NOMO-1 treated with dmso at 0.1 percent for 144 hours (cell line): Measurements from ENCODE around the gene CDK13.

Source experiments
- DNase-seq: peaks from one replicate; lab custom pipeline; 2025; ENCODE audit not compliant: unreplicated experiment; lab: John Stamatoyannopoulos, UW

Gene CDK13

DNA sequence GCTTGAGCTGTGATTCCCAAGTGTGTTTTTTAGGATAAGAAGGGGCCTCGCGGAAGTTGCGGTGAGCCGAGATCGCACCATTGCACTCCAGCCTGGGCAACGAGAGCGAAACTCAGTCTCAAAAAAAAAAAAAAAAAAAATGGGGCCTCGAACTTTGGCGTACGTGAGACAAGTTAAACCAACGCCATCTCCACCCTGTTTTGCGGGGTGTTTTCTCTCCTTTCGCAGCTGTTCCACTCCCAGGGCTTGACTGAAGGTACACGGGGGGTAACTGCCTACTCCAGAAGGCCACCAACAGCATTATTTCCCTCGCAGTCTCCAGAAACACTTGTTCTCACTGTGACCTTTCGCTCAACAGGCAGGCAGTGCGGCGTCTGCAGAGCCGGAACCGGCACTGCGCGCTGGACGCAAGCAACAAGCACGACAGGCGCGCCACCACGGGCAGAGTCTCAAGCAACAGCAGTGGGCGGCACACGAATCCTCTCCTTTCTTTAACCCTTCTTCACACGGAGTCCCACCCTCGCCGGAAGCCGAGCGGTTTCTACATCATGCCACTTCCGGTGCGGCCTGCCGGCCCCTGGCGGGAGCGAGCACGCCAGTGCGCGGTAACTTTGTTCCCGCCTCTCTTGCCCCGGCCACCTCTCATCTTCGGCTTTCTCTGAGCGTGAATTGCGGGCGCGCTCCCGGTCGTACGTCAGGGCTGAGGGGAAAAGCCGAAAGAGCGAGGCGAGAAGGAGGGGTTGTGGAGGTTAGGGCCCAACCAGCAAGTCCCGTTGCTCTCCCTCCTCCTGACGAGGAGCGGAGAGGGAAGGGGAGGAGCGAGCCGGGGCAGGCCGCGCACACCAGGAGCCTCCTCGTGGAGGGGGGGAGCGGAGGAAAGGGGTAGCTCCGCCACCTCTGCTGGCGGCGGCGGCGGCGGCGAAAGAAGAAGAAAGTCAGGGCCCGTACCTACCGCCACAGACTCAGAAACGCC is 814 bp upstream of the CDK13 start:
- DNase-seq: peak; percentile 99

DNA sequence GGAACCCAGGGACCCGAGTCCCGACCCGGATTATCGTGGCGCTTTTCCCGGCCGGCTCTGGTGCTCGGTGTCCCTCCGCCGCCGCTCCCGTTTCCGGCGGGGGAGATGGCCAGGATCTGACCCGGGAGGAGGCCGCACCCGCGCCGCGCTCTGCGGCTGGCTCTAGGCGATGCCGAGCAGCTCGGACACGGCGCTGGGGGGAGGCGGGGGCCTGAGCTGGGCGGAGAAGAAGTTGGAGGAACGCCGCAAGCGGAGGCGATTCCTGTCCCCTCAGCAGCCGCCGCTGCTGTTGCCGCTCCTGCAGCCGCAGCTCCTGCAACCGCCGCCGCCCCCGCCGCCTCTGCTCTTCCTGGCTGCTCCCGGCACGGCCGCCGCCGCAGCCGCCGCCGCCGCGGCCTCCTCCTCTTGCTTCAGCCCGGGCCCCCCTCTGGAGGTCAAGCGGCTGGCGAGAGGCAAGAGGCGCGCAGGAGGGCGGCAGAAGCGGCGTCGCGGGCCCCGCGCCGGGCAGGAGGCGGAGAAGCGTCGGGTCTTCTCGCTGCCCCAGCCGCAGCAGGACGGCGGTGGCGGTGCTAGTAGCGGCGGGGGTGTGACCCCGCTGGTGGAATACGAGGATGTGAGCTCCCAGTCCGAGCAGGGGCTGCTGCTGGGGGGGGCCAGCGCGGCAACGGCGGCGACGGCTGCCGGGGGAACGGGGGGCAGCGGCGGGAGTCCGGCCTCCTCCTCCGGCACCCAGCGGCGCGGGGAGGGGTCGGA is 593 bp downstream of the CDK13 start:
- DNase-seq: peak; percentile 17

DNA sequence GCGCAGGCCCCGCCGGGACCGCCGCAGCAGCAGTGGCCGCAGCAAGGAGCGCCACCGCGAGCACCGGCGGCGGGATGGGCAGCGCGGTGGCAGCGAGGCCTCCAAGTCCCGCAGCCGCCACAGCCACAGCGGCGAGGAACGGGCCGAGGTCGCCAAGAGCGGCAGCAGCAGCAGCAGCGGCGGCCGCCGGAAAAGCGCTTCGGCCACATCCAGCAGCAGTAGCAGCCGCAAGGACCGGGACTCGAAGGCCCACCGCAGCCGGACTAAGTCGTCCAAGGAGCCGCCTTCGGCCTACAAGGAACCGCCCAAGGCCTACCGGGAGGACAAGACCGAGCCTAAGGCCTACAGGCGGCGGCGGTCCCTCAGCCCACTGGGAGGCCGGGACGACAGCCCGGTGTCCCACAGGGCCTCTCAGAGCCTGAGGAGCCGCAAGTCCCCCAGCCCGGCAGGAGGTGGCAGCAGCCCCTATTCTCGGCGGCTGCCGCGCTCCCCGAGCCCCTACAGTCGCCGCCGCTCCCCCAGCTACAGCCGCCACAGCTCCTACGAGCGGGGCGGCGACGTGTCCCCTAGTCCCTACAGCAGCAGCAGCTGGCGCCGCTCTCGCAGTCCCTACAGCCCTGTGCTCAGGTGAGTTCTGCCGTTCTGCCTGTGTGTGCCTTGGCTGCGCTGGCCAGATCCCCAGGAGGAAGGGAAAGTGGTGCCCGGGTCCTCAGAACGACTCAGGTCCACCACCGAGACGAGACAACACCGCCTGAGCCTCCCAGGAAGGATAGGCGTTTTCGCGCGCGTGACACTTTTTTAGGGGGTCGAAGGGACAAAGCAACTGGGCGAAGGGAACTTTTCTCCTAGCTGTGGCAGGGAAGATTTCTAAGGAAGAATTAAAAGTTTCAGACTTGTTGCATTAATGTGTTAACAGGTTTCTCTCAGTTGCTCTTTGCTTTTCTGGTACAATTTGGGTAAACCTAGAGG is 1.5 kb downstream of the CDK13 start:
- DNase-seq: peak; percentile 26

DNA sequence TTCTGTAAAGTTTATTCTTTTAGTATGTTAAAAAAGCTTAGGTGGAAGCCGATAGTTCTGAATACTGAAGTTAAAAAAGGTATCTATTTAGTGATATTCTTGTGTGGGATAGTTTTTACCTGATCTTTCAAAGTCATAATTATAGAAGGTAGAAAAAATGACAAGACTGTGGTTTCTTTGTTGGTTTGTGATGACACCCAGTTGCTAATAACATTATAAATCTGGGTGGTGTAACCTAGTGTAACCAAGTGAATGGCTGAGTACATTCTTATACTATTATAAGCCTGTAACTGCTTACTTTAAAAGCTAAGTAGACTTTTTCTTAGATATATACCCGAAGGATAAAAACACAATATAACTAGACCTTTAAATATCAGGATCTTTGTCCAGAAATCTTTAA is 2.3 kb downstream of the CDK13 start:
- no peak for DNase-seq

DNA sequence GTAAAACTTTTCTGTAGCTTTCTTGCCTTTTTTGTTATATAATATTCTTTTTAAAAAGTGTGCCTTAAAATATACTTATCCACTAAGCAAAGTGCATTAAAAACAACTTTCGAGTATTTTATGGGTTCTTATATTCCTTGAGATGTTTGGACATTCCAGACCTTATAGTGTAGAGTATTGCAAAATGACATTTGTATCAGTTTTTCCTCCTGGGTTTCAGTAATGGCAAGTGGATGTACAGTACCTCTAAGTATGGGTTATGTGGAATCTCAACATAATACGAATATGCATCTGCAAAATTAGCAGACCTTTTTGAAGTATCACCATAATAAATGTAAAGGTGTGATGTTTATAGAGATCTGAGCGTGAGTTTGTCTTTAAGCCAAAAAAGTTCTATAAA is 2.7 kb downstream of the CDK13 start:
- DNase-seq: no peak

DNA sequence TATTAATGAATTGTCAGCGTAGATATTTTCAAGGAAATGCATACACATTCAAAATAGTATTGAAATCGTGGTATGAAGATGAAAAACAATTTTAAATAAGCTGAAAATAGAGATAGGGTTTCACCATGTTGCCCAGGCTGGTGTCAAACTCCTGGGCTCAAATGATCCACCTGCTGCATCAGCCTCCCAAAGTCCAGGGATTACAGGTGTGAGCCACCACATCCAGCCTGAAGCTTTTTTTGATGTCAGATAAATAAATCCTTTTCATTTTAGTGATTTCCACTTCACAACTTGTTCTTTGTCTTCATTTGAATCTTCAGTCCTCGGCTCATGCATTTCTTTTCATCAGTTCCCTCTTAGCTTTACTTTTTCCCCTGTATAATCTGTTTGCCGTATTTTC is 4.6 kb downstream of the CDK13 start:
- no peak for DNase-seq

DNA sequence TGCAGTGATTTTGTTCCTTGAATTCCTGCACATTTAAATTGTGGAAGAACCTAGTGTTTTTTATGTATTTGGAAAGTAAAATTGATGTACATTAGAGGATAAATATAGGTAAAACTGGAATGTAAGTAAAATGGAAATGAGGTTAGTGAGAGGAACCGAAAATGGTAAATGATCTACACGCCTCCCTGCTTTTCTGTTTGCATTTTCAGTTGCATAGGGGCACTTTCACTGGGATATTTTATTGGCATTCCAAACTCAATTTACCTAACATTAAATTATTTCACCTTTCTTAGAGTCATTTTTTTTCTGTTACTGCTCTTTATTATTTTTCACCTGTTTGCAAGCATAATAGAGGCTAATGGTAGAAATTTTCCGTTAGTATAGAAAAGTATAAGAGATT is 8.0 kb downstream of the CDK13 start:
- DNase-seq: no peak

DNA sequence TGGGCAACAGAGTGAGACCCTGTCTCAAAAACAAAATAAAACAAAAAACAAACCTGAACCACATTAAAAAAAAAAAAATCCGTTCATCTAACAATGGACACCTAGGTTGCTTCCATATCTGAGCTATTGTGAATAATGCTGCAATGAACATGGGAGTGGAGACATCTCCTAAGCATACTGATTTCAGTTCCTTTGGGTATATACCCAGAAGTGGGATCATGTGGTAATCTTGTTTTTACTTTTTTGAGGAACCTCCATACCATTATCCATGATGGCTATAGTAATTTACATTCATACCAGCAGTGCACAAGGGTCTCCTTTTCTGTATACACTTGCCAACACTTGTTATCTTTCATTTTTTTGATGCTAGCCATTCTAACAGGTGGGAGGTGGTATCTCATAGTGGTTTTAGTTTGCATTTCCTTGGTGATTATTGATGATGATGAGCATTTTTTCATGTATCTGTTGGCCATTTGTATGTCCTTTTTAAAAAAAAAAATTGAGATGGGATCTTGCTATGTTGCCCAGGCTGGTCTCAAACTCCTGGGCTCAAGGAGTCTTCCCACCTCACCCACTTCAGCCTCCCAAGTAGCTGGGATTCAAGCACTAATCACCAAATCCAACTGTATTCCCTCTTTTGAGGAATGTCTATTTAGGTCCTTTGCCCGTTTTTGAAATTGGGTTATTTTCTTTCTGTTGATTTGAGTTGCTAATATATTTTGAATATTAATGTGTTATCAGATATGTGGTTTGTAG is 17.5 kb downstream of the CDK13 start:
- DNase-seq: no peak

DNA sequence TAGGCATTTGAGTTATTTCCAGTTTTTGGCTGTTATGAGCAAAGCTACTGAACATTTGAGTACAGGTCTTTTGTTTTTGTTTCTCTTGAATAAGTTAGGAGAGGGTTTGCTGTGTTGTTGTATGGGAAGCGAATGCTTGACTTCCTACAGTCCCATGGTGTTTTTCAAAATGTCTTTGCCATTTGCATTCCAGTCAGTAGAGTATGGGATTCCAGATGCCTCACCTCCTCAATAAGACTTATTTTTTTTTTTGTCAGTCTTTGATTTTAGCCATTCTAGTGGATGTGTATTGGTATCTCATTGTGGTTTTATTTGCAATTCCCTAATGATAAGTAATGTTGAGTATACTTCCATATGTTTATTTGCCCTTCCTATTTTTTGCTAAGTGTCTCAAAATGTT is 19.4 kb downstream of the CDK13 start:
- DNase-seq: no peak

DNA sequence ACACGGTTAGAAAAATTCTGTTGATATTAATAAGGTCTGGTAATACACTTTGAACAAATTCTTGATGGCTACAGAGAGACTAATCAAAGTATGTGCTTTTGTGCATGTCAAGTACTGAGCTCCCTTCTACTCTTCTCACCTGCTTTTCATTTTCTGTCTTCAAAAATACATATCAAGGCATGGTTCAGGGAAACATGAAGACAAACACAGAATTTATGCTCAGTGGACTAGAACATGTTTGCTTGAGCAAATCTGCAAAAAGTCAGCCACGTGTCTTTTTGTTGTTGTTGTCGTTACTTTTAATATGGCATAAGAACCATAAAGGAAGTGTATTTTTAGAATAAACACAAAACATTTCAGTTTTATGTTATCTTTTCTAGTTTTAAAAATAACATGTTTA is 21.9 kb downstream of the CDK13 start:
- DNase-seq: no peak

DNA sequence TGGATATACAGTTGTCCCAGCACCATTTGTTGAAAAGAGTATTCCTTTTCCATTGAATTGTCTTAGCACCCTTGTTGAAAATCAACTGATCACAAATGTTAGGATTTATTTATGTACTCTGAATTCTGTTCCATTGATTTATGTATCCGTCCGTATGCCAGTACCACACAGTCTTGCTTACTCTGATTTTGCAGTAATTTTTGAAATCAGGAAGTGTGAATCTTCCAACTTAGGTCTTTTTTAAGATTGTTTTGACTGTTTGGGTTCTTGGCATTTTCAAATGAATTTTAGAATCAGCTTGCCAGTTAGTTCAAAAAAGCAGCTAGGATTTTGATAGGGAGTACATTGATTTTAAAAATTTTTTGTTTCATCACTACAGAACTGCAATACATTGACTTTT is 23.7 kb downstream of the CDK13 start:
- DNase-seq: no peak

DNA sequence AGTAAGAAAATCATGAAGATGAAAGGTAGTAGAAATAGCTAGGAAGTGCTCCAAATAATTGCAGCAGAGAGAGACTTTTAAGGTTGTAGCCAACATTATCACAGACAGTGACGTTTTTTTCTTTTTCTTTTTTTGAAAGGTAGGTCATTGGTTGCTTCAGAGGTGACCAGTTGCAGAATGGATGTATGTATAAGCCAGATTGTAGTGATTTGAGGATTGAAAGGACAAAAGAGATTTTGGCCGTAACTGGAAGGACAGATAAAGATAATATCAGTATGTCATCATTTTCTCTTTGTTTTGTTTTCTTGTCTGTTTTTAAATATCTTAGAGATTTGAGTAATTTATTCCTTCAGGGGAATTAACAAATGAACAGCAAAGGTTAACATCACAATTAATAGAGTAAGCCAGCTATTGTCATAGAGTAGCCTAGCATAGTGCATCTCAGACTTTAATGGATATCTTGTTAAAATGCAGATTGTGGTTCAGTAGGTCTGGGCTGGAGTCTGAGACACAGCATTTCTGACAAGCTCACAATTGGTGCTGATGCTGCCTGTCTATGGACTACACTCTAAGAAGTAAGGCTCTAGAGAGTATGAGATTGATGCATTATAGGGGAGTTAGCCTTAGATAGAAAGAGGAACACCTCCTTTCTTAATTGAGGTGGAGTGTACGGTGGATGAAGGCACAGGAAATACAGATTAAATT is 28.3 kb downstream of the CDK13 start:
- DNase-seq: no peak

DNA sequence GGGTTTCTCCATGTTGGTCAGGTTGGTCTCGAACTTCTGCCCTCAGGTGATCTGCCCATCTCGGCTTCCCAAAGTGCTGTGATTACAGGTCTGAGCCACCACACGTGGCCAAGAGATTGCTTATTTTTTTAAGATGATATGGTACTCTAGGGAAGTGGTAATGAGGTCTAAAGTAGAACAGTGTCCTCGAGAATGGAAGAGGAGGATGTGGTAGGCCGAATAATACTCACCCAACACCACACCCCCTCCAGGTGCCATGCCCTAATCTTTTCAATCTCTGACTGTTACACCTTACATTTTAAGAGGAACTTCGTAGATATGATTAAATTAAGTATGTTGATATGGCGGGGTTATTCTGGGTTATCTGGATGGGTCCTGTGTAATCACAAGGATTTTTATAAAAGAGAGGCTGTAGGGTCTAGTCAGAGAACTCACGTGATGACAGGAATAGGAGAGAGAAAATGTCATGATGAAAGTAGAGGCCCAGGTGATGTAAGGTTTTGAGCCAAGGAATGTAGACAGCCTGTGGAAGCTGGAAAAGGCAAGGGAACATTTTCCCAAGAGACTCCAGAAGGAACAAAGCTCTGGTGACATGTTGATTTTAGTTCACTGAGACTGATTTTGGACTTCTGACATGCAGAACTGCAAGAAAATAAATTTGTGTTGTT is 29.5 kb downstream of the CDK13 start:
- no peak for DNase-seq

DNA sequence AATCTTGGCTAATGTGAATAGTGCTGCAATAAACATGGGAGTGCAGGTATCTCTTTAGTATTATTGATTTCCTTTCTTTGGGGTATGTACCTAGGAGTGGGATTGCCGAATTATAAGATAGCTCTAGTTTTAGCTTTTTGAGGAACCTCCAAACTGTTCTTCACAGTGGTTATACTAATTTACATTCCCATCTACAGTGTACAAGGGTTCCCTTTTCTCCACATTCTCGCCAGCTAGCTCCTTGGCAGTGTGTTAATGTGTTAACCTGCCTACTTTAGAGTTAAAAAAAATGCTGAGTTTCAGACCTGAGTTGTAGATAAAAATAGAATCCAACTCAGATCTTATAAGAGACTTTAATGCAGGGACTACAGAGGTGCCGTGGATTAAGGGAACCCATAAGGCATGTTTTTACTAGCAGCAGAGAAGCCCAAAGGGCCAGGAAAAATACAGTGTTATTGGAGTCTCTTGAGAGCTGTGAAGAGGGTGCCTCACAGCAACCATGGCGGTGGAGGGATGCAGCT is 35.4 kb downstream of the CDK13 start:
- no peak for DNase-seq

DNA sequence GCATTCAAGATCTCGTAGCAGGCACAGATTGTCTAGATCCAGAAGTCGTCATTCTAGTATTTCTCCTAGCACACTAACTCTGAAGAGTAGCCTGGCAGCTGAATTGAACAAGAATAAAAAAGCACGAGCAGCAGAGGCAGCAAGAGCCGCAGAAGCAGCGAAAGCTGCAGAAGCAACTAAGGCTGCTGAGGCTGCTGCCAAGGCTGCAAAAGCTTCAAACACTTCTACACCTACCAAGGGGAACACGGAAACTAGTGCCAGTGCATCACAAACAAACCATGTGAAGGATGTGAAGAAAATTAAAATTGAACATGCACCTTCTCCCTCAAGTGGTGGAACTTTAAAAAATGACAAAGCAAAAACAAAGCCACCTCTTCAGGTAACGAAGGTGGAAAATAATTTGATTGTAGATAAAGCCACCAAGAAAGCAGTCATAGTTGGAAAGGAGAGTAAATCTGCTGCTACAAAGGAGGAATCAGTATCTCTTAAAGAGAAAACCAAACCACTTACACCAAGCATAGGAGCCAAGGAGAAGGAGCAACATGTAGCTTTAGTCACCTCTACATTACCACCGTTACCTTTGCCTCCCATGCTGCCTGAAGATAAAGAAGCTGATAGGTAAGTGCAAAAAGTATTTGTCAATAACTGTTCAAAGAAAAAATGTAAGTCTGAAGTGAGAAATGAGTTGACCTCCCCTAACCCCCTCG is 37.7 kb downstream of the CDK13 start:
- no peak for DNase-seq

DNA sequence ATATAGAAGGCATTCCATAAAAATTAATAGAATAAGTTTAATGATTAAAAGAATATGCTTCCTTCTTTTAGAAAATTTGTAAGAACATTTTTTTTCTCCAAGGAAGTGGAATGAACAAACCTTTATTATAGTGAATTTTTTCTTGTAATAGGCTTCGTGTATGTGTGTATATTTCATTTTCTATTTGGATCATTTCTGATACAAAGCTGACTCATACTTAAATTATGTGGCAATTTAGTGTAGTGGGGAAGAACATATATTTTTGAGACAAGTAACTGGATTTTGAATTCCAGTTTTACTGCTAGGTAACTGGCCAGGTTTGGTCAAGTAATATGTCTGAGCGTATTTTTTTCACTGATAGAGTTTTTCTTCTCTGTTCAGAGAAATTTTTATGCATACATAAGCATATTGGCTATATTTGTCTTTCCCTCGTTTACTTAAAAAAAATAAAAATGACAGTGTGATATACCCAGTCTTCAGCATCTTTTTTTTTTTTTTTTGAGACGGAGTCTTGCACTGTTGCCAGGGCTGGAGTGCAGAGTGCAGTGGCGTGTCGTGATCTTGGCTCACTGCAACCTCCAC is 50.8 kb downstream of the CDK13 start:
- no peak for DNase-seq

DNA sequence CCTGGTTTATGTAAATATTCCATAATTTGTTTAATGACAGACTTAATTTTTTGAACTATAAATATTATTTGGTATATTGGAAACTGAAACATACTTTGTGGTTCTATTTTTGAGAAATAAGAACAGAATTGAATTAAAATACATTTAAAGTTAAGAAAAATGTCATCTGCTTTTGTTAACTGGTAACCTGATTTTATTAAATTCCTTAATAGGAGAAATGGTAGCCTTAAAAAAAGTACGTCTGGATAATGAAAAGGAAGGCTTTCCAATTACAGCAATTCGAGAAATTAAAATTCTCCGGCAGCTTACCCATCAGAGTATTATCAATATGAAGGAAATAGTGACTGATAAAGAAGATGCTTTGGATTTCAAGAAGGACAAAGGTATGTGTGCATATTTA is 51.6 kb downstream of the CDK13 start:
- no peak for DNase-seq

DNA sequence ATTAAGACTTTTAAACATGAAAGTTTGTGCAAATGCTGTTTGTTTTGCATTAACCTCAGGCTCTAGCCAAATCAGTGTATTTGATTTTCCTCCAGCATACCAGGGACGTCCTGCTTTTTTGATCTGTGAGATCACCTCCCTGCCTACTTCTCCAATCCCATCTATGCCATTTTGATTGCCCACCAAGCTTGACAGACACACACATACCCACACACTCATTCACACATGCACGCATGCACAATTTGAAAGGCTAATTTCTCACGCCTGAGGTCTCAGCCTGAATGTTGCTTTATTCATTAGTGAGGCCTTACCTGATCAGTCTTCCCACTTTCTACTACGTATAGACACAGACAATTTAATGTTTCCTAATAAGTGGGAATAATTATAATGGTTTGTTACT is 53.5 kb downstream of the CDK13 start:
- no peak for DNase-seq
